ENCODE data around the gene CRTC2. TPM values are rescaled to one million over a fixed set of nuclear protein-coding genes. Genes with fewer than 3 reads are reported as not detected.
"Not testable (repeated sequence)": the region's sequence is repeated elsewhere in the genome, so short reads cannot be mapped to it uniquely, and the experiment has no call there.

The CRTC2 gene
- total RNA-seq, 3 donors from 2014 or later, result 30.0 to 47.3 (median 47.1) TPM

GRCh38 chr1:153907134-153907533 is 51.3 kb downstream of the CRTC2 start:
- ATAC-seq (no peak), DNase-seq (no peak)
- Histone ChIP-seq H3K4me1 (ENCODE audit: low read depth) (no peaks in the 10 kb centered on the region), H3K9me3 (no peaks in the 10 kb centered on the region), H3K36me3 (ENCODE audit: low read depth) (no peaks in the 10 kb centered on the region), H3K4me3 (no peak overlapping the region)
- TF ChIP-seq CTCF (IDR thresholded peaks at IDR 0.05), result no peak
- intact Hi-C loops (cut with DNase I, micrococcal nuclease), result no loop called here

DNA sequence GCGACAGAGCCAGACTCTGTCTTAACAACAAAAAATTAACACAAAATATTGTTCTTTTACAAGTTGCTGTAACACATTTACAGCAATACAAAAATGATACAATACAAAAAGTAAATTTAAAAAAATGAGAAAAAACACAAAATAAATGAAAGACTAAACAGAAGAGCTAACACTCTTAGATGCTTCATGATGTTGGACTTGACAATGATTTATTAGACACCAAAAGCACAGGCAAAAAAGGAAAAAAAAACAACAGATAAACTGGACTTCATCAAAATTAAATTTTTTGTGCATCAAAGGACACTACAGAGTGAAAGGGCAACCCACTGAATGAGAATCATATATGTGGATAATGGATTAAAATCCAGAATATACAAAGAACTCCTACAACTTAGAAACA is 52.0 kb downstream of the CRTC2 start:
- Histone ChIP-seq H3K9me3 (no peaks in the 10 kb centered on the region), H3K4me3 (no peak overlapping the region), H3K4me1 (ENCODE audit: low read depth) (no peaks in the 10 kb centered on the region), H3K36me3 (ENCODE audit: low read depth) (no peaks in the 10 kb centered on the region)
- TF ChIP-seq CTCF (IDR thresholded peaks at IDR 0.05), result no peak
- intact Hi-C loops (cut with DNase I, micrococcal nuclease), result no loop called here
- ATAC-seq (no peak), DNase-seq (no peak)

- H3K4me1 ChIP-seq (ENCODE audit: low read depth); H3K36me3 ChIP-seq (ENCODE audit: low read depth); DNase-seq; intact Hi-C loops (cut with DNase I, micrococcal nuclease); H3K4me3 ChIP-seq; H3K9me3 ChIP-seq; ATAC-seq: not testable (repeated sequence)
Measured at GRCh38 chr1:153905908-153906307, 52.5 kb downstream of the CRTC2 start.

- no peak for ATAC-seq
Measured at GRCh38 chr1:153903841-153904455, 54.5 kb downstream of the CRTC2 start.

DNA sequence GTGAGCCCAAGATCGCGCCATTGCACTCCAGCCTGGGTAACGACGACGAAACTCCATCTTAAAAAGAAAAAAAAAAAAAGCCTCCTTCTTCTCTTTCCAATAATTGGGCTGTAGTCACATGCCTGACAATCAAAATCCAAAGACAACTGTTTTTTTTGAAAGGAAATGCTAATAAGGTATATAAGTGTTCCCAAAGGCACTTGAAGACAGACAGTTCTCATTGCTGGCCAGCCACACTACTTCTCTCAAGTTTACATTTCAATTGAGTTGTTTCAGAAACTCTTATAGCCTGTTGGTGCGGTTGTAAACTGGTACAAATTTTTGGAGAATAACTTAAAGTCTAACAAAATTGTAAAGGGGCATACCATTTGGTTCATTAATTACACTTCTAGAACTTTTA is 58.9 kb downstream of the CRTC2 start:
- Histone ChIP-seq H3K4me1 (ENCODE audit: low read depth) (no peaks in the 10 kb centered on the region), H3K4me3 (no peak overlapping the region), H3K36me3 (ENCODE audit: low read depth) (no peaks in the 10 kb centered on the region), H3K9me3 (no peaks in the 10 kb centered on the region)
- intact Hi-C loops (cut with DNase I, micrococcal nuclease), result no loop called here
- no peak for DNase-seq
- no peak for TF ChIP-seq CTCF (IDR thresholded peaks at IDR 0.05)
- ATAC-seq, result no peak

More at GRCh38 chr1:153903841-153904455, 54.5 kb downstream of the CRTC2 start:
- no peaks in the 10 kb centered on the region for H3K4me1 ChIP-seq (ENCODE audit: low read depth)
- DNase-seq, result no peak
- no peaks in the 10 kb centered on the region for H3K36me3 ChIP-seq (ENCODE audit: low read depth)
- no peak overlapping the region for H3K4me3 ChIP-seq
- no peaks in the 10 kb centered on the region for H3K9me3 ChIP-seq
- TF ChIP-seq CTCF (IDR thresholded peaks at IDR 0.05), result no peak
- intact Hi-C loops (cut with DNase I, micrococcal nuclease), result no loop called here

Small RNAs within 50 kb of the gene (microRNA-seq; reads per million reads assigned to microRNA genes)
- gene MIR6737, result not detected

Other genes with a start within 250 kb of the CRTC2 start
- 10 to 100 TPM; 30.6 to 52.3 (median 36.1) TPM for gene INTS3, start 230.6 kb downstream of the CRTC2 start, total RNA-seq
- 10 to 100 TPM; 17.9 to 35.1 (median 22.9) TPM for gene SLC27A3, start 183.2 kb downstream of the CRTC2 start, total RNA-seq
- gene GATAD2B, start 35.6 kb downstream of the CRTC2 start, total RNA-seq, result 10 to 100 TPM; 34.4 to 64.8 (median 36.3) TPM
- 10 to 100 TPM; 44.3 to 65.6 (median 46.5) TPM for gene DENND4B, start 11.9 kb downstream of the CRTC2 start, total RNA-seq
- gene SLC39A1, start 4.9 kb upstream of the CRTC2 start, total RNA-seq, result 10 to 100 TPM; 66.7 to 74.7 (median 66.7) TPM
- 10 to 100 TPM in 2 of 3 donors, 1 to 10 TPM in 1; 9.9 to 26.9 (median 23.0) TPM for gene CREB3L4, start 9.3 kb upstream of the CRTC2 start, total RNA-seq
- gene JTB, start 19.1 kb upstream of the CRTC2 start, total RNA-seq, result 100 to 1,000 TPM; 119 to 153 (median 124) TPM
- gene RAB13, start 27.7 kb upstream of the CRTC2 start, total RNA-seq, result 10 to 100 TPM; 55.4 to 82.5 (median 77.5) TPM
- 1,000 to 10,000 TPM; 1,116 to 1,231 (median 1,134) TPM for gene RPS27, start 32.1 kb upstream of the CRTC2 start, total RNA-seq
- under 1 TPM in 1 of 3 donors, not detected in 2; 0.06 TPM for gene NUP210L, start 196.5 kb upstream of the CRTC2 start, total RNA-seq
- 100 to 1,000 TPM; 260 to 585 (median 412) TPM for gene TPM3, start 233.5 kb upstream of the CRTC2 start, total RNA-seq
- gene CFAP141, start 247.7 kb upstream of the CRTC2 start, total RNA-seq, result not detected